Activated T-cell treated with anti-CD3 and anti-CD28 coated beads, Interleukin-2, amount 50 U/mL, for 1 hour (primary cell): Measurements from ENCODE around the gene CDC42SE2.

Source experiments
- DNase-seq: peaks from one replicate; pipeline ENCODE4 v3.0.0-alpha.2; 2020

CDC42SE2 gene

DNA sequence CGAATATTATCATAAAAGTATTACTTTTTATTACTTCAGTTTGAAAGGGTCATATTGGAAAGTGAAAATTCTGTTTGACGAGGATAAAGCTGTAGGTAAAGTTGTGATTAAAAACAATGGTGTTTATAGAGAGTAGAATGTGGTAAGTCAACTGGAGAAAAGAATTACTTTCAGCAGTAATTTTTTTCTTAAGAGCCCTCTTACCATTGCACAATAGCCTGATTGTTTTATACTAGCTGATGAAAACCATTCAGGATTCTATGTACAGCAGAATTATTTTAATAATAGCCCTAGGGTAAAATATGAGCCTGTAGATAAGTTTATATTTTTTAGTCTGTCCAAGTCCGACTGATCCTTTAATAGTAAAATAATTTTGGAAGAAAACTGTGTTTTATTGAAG, 16.6 kb downstream of the CDC42SE2 start:
- no peak for DNase-seq

- no peak for DNase-seq
Observed at GRCh38 chr5:131281133-131281867, 17.4 kb downstream of the CDC42SE2 start.

GRCh38 chr5:131281868-131282234, 18.0 kb downstream of the CDC42SE2 start:
- DNase-seq: no peak

DNA sequence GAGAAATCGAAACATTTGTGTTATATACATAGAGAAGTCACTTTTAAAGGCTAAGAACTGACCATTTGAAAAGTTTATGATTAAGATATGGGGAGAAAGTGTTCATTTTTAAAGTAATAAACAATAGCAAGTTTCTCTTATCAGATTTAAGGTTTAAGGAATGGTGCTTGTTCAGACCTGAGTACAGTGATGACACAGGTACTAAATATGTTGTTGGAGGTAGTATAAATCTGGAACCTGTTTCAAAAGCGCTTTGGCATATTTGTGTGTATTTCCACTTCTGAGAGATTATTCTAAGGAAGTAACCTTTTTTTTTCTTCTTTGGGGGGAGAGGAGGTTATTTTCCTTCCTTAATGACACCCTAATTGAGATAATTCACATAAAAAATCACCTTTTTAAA, 18.4 kb downstream of the CDC42SE2 start:
- no peak for DNase-seq

- no peak for DNase-seq
Observed at GRCh38 chr5:131285703-131286399, 22.0 kb downstream of the CDC42SE2 start.

- no peak for DNase-seq
Observed at GRCh38 chr5:131286400-131286715, 22.5 kb downstream of the CDC42SE2 start.

DNA sequence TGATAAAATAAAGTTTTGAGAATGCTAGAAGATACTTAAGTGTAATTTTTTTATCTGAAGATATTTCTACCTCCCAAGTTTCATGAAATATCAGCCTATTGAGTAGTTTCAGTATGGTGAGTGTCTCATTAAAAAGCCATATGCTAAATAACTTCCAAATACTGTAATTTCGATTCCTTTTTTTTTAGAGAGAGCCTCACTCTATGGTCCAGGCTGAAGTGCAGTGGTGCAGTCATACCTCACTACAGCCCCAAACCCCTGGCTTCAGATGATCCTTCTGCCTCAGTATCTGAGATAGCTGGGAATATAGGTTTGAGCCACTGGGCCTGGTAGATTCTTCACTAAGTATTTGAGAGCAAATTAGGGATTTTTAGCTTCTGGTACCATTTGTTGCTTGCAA, 24.5 kb downstream of the CDC42SE2 start:
- no peak for DNase-seq

DNA sequence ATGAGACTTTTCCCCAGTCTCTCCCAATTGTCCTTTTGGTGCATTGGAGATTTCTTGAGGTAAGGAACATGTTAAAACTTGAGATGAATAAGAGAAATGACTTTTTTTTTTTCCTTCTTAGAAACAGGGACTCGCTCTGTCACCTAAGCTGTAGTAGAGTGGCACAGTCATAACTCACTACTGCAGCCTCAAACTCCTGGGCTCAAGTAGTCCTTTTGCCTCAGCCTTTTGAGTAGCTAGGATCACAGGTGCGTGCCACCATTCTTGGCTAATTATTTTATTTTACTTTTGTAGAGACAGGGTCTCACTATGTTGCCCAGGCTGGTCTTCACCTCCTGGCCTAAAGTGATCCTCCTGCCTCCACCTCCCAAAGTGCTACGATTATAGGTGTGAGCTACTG, 25.9 kb downstream of the CDC42SE2 start:
- no peak for DNase-seq

DNA sequence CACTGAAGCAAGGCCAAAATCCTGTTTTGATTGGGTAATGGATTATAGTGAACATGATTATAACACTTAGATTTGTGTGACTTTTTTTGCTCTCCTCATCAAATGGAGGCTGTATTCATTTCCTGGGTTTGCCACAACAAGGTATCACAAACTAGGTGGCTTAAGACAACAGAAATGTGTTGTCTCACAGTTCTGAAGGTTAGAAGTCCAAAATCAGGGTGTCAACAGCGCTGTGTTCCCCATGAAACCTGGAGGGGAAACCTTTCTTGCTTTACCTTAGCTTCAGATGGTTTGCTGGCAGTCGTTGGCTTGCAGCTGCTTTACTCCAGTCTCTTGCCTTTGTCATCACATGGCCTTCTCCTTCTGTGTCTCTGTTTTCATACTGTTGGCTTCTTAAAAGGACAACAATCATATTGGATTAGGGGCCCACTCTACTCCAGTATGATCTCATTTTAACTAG, 32.4 kb downstream of the CDC42SE2 start:
- DNase-seq: no peak

DNA sequence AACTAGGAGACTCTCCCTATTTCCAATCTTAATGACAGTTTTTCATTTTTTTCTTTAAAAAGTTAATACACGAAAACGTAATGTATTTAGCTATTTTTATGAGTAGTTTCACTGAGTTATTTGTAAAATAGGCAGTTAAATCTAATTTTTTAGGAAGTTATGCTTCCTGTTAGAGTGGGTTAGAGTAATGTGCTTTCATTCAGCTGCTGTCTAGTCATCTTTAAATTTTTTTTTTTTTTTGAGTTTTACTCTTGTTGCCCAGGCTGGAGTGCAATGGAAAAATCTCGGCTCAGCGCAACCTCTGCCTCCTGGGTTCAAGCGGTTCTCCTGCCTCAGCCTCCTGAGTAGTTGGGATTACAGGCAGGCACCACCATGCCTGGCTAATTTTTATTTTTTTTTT, 34.0 kb downstream of the CDC42SE2 start:
- DNase-seq: no peak

GRCh38 chr5:131299465-131299864, 35.6 kb downstream of the CDC42SE2 start:
- DNase-seq: no peak

DNA sequence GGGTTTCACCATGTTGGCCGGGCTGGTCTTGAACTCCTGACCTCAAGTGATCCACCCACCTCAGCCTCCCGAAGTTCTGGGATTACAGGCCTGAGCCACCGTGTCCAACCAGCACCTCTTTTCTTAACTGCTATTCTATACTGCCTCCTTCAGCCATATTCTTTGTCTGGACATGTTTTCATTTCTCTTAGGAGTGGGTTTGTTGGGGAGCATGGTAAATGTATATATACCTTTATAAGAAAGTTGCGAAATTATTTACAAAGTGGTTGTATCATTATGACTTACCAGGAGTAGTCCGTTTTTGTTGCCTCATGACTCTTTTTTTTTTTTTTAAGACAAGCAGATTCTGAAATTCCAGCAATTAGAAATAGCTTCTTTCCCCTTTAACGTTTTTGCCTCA, 38.7 kb downstream of the CDC42SE2 start:
- no peak for DNase-seq

DNA sequence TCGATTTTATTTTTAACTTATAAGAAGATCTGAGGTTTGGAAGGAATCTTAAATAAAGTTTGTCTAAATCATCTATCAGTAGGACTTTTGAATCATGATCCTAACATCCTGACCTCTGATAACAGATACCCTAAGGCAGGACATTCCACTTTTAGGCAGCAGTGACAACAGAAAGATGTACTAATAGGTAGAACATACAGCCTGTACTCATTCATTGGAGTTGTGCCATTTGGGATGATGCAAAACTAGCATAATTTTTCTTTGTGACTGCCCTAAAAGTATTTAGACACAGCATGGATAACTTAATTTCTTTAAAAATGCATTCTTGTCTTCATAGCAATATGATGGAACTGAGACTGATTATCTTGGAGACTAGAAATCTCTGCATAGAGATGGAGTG, 39.7 kb downstream of the CDC42SE2 start:
- DNase-seq: no peak

DNA sequence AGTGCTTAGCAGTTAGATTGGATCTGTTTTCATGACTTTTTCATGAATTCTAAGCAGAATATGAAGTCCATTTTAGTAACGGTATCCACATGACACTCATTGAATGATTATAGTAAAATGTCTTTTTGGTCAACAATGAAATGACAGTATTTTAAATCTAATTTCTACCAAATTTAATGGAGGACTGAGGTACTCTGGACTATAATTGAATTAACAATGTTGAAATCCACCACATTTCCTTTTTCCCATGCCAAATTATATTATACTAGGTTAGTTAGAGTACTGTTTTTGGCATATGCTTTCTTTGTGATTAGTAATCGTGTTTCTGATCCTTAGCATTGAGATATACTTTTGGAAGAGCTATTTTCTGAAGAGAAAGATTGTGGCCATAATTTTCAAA, 40.6 kb downstream of the CDC42SE2 start:
- DNase-seq: no peak

DNA sequence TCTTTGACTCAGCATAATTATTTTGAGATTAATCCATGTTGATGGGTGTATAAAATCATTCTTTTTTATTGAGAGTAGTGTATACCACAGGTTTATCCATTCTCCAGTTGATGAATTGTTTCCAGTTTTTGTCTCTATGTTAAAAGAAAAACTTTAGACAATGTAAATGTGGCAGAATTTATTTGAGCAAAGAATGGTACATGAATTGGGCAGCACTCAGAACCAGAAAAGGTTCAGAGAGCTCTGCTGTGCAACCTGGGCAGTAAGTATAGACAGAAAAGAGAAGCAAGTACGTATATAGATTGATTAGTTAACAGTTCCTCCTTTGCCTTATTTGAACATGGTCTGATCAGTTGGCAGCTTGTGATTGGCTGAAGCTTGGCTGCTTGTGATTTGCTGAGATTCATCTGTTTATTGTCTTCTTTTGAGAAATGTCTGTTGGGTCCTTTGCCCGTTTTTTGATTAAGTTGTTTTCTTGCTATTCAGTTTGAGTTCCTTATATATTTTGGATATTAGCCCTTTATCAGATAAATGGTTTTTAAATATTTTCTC, 41.4 kb downstream of the CDC42SE2 start:
- no peak for DNase-seq

- no peak for DNase-seq
Observed at GRCh38 chr5:131305906-131306305, 42.1 kb downstream of the CDC42SE2 start.

DNA sequence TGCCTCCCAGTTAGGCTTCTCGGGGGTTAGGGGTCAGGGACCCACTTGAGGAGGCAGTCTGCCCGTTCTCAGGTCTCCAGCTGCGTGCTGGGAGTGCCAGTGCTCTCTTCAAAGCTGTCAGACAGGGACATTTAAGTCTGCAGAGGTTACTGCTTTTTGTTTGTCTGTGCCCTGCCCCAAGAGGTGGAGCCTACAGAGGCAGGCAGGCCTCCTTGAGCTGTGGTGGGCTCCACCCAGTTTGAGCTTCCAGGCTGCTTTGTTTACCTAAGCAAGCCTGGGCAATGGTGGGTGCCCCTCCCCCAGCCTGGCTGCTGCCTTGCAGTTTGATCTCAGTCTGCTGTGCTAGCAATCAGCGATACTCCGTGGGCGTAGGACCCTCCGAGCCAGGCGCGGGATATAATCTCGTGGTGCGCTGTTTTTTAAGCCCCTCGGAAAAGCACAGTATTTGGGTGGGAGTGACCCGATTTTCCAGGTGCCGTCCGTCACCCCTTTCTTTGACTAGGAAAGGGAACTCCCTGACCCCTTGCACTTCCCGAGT, 48.5 kb downstream of the CDC42SE2 start:
- peak; percentile 63 for DNase-seq

DNA sequence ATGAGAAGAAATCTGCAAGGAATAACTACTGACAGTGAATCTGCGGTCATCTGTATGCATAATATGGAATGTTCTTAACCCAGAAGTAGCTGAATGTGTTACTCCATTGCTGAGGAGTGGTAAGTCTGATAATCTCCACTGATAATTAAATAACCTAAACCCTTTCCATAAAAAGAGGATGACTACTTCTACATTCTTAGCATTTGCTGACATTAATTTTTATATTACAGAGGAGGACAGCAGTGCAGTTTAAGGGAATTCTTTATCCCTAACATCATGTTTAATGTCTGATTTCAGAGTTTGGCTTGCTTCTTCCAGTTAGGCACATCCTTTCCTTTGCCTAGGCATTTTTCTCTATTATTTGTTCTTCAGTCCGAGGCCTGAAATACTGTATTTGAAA, 52.2 kb downstream of the CDC42SE2 start:
- DNase-seq: no peak

- no peak for DNase-seq
Observed at GRCh38 chr5:131316822-131317221, 53.0 kb downstream of the CDC42SE2 start.

DNA sequence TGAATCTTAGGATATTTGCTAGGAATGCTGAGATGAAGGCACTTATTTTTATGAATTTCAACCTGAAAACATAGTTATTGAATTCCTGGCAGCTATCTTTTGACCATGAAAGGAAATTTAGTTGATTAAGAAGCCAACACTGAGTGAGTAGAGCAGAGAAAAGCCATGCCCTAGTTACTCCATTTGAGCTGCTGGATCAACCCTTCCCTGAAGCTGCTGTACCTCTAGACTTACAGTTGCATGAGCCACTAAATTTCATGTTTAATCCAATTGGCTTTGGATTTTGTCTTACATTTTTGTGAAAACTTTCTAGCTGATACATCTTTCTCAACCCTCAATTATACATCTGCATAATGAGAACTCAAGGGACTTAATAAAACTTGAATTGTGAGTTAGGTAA, 54.6 kb downstream of the CDC42SE2 start:
- no peak for DNase-seq

DNA sequence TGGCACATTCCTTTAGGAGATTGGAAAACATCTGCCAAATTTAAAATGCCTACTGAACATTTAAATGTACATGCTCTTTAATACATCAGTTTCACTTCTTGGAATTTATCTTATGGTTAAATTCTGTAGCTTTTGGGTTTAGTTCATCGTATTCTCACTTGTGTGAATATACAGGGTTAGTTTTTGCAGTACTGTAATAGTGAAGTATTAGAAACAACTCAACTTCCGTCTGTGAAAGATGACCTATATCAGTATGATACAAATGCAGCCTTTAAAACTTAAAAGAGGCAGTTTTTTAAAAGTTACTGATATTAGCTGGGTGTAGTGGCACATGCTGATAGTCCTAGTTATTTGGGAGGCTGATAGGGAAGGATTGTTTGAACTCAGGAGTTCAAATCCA, 57.2 kb downstream of the CDC42SE2 start:
- DNase-seq: no peak

- DNase-seq: no peak
Observed at GRCh38 chr5:131322926-131323325, 59.1 kb downstream of the CDC42SE2 start.

- no peak for DNase-seq
Observed at GRCh38 chr5:131323378-131323777, 59.5 kb downstream of the CDC42SE2 start.

GRCh38 chr5:131324303-131324702, 60.5 kb downstream of the CDC42SE2 start:
- no peak for DNase-seq
